Right cardiac atrium (tissue), 5 donors: ENCODE data around the gene NPLOC4. TPM values are rescaled to one million over a fixed set of nuclear protein-coding genes. Genes with fewer than 3 reads are reported as not detected.

Experiments used
- ATAC-seq, 2 donors: fragments of 200-7000 bp; cut with Tn5 transposase; one replicate each; pipeline versions ENCODE4 v1.8.0 to v1.9.1; 2020; ENCODE audit warnings: moderate library complexity in 2 of 2, mild to moderate bottlenecking in 1 of 2
- DNase-seq, 3 donors: peaks; one replicate each; pipeline ENCODE4 v3.0.0-alpha.2; 2020
- H3K27ac ChIP-seq: one replicate; pipeline ENCODE4 v1.5.1; 2013; ENCODE audit warnings: mild to moderate bottlenecking, low read length, control low read depth, moderate library complexity
- H3K27me3 ChIP-seq: one replicate; pipeline ENCODE4 v1.6.1; 2013; ENCODE audit not compliant: control insufficient read depth, insufficient read depth
- H3K4me1 ChIP-seq: one replicate; pipeline ENCODE4 v1.6.1; 2013; ENCODE audit warnings: low read length; ENCODE audit not compliant: control insufficient read depth, insufficient read depth
- H3K4me3 ChIP-seq: one replicate; pipeline ENCODE4 v1.5.1; 2013; ENCODE audit warnings: low read length, control low read depth
- H3K9me3 ChIP-seq: one replicate; pipeline ENCODE4 v1.6.1; 2013; ENCODE audit warnings: low read length; ENCODE audit not compliant: control insufficient read depth
- WGBS: extraction: QIAGEN DNeasy Blood & Tissue Kit; methylation state at CpG from one replicate; pipeline ENCODE4 v1.1.7; 2013; 5-methylcytosine and 5-hydroxymethylcytosine counted together
- intact Hi-C, 4 donors: fragments of 100-400 bp; cut with DNase I; formaldehyde crosslinking; loops; one replicate each; pipeline versions ENCODE4 v1.11.0 to v1.14.0; 2022 to 2023
- polyA plus RNA-seq: library from polyadenylated mRNA; stranded (reverse); fragments of 200-250 nt; gene quantifications from one replicate; pipeline ENCODE4 v1.2.3, GENCODE V29; 2013
- total RNA-seq, 4 donors: library from RNA; stranded (reverse); fragmentation: NEBNext Ultra II Directional; extraction: Animal tissue kit (Norgen Biotek cat#: 25700); gene quantifications; one replicate each; pipeline ENCODE4 v1.2.1, GENCODE V29; 2021
- donor health status: healthy with polysubstance abuse.
- donor health status: DM: no; HTN: yes; CAD: no.
- donor health status: DM: no; HTN: no; CAD: no.
- donor health status: DM: no; HTN: yes; CAD: no; lungs with severe emphysema.
- donor health status: DM: yes; HTN: yes; CAD: no.

Gene NPLOC4
- total and polyA plus RNA-seq, 5 donors: 36.8 to 106 (median 85.1) TPM

DNA sequence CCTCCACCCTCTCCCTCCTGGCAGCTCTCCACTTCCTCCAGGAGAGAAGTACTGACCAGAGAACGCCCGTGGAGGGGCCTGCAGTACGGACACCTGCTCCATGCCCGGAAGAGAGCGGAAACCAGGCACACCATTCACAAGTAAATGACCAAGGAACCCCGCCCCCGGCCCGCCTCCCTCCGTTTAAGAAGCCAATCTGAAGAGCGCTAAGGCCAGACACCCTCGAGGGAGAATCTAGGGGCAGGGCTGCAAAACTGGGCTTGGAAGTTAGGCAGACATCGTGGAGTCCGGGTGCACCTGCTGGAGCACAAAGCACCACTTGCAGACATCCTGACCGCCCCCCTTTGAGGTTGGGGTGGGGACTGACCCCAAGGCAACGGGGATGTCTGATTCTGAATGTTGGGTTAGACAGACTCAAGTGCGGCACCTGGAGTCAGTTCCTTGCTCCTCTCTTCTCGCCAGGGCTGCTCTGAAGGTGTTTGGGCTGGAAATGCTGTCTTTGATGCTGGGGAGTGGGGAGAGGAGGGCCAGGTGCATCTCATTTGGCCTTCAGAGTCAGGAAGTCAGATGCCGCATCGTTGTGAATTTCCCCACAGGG is 83.8 kb downstream of the NPLOC4 start:
- DNase-seq: peak; percentile 62 to 89 (median 77)
- Histone ChIP-seq H3K4me3 (peak overlapping the region; percentile 58), H3K4me1 (peaks cover 11% of the 10 kb centered on the region), H3K9me3 (no peaks in the 10 kb centered on the region), H3K27me3 (no peaks in the 10 kb centered on the region), H3K27ac (peak overlapping the region; percentile 69)
- WGBS: 3% methylated on average over 19 of the region's 19 CpGs
- ATAC-seq: peak; percentile 62 to 65
- intact Hi-C loops: loop anchor here in 1 of 4 donors (5.0 kb wide), 1 partner anchor 36 kb away; no protein-coding TSS in a partner anchor

DNA sequence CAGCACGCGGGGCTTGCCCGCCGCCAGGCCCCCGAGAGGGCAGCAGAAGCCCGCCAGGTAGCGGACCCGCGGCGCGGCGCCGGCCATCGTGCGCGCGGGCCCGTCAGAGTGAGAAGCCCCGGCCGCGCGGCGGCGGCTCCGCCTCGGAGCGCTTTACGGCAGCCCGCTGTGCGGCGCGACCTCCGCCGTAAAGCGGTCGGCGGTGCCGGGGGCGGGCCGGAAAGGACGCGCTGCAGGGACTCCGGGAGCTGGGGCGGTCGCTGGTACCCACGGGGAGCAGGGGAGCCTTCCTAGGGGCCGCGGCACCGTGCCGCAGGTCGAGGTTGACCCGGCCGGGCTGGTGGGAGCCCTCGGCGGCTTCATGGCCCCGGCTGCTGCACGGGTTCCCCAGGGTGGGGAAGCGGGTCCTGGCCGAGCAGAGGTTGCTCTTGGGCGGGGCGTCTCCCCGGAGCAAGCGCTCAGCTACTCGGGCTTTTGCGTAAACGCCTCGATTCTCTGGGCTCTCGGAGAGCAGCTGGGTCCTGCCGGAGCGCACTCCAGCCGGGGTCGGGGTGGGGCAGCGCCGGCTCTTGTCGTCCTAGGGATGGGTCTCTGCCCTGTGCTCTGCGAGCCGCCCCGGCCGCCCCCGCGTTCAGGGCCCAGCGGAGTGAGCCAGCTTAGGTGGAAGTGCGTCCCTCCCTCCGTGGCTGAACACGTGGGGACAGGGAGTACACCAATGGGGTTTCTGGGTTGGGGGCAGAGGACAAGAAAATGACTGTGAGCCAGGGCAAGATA is 84.5 kb downstream of the NPLOC4 start, which contains the start of gene FAAP100:
FAAP100 (minus strand) TSS at position 110 of the 774 bp plus-strand sequence; CDS start at position 87, 23 bp downstream.
- Histone ChIP-seq H3K4me3 (peak within 1 kb of the TSS; percentile 58), H3K4me1 (peaks cover 11% of the 10 kb centered on the region), H3K27me3 (no peaks in the 10 kb centered on the region), H3K9me3 (no peaks in the 10 kb centered on the region), H3K27ac (peak within 1 kb of the TSS; percentile 69)
- ATAC-seq (peak; percentile 73 to 75), DNase-seq (peak; percentile 82 to 93 (median 91))
- WGBS: under 1% methylated on average over 85 of the region's 85 CpGs
- intact Hi-C loops: loop anchor here in 1 of 4 donors (5.0 kb wide), 1 partner anchor 35 kb away; no protein-coding TSS in a partner anchor

DNA sequence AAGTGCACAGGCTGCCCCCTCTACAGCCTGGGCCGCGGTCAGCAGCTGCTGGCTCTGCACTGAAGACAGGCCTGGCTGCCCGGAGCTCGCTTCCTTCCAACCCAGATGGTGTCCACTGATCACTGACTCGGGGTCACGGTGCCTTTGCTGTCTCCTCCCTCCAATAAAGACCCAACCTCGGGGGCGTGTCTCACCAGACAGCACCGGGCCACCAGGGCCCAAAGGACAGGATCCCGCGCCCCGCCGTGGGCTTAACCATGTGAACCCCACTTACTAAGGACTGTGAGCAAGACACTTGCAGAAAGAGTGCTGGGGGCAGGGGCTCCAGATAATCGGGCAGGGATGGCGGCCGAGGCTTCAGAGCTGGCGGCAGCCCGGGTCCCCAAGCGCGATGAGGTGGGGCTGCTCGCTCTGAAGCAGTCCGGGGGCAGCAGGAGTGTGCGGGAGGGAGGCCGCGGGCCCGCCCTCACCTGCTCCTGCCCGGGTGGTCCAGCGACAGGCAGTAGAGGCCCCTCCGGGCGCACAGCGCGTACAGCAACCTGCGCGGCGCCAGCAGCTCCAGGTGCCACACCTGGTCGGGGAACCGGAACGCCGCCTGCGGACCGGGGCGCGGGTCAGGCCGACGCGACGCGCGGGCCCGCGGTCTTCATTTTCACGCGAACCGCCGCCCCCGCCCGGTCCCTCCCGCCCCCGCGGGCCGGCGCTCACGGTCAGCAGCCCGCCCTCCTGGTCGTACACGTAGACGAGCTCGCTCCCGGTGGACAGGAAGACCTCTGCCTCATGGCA is 85.3 kb downstream of the NPLOC4 start:
- Histone ChIP-seq H3K4me1 (peaks cover 9% of the 10 kb centered on the region), H3K27me3 (no peaks in the 10 kb centered on the region), H3K9me3 (no peaks in the 10 kb centered on the region), H3K27ac (no peak overlapping the region), H3K4me3 (peak overlapping the region; percentile 58)
- intact Hi-C loops: loop anchor here in 1 of 4 donors (5.0 kb wide), 1 partner anchor 34 kb away; no protein-coding TSS in a partner anchor
- peak in 1 of 2 donors; percentile 4 for ATAC-seq
- WGBS: under 1% methylated on average over 69 of the region's 69 CpGs
- peak in 2 of 3 donors; percentile 61 to 67 for DNase-seq

DNA sequence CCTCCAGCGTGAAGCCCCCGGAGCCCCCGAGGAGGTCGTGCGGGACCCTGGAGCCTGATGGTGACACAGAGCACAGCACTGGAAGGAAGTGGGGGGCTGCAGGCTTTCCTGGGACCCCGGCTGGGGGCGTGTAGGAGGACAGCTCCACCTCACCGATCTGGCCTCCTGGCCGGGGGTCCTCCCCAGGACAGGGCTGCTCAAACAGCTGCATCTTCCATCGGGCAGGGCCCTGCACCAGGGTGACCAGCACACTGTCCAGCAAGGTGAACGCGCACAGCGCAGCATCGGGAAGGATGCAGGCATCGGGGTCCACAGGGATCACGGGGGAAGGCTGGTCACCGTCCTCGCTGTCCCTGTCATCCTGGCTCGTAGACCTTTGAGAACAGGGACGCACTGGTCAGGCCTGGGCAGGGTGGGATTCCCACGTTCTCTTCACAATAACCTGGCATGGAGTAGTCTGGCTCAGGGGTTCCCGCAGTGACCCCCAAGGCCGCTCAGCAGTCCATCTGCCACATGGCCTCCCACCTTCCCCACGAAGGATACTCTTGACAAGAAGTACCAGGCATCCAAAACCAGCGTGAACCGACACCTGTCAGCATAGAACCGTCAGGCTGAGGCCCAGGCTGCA is 86.0 kb downstream of the NPLOC4 start:
- H3K27me3 ChIP-seq: no peaks in the 10 kb centered on the region
- DNase-seq (peak in 2 of 3 donors; percentile 59 to 62), ATAC-seq (no peak)
- H3K4me3 ChIP-seq: no peak overlapping the region
- H3K27ac ChIP-seq: no peak overlapping the region
- WGBS: 77% methylated on average over 27 of the region's 27 CpGs
- peaks cover 7% of the 10 kb centered on the region for H3K4me1 ChIP-seq
- H3K9me3 ChIP-seq: no peaks in the 10 kb centered on the region
- intact Hi-C loops: loop anchor here in 1 of 4 donors (5.0 kb wide), 1 partner anchor 34 kb away; no protein-coding TSS in a partner anchor

DNA sequence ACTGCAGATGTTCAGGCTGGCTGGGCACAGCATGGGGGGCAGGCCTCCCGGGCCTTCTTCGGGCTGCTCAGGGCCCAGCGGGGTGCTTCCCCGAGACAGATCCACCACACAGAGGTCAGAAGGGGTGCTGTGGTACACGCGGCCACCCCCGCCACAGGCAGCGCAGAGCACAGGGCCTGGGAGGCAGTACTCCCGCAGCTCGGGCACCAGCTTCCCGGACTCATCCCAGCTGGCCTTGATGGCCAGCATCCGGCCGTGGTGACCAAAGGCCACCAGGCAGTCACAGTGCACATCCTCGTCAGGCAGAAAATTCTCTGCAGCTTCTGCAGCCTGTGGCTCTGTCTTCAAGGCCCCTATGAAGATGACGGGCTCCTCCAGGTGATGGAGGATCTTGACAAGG is 86.6 kb downstream of the NPLOC4 start:
- no peak overlapping the region for H3K27ac ChIP-seq
- no peaks in the 10 kb centered on the region for H3K9me3 ChIP-seq
- intact Hi-C loops: loop anchor here in 1 of 4 donors (5.0 kb wide), 1 partner anchor 33 kb away; no protein-coding TSS in a partner anchor
- no peak overlapping the region for H3K4me3 ChIP-seq
- DNase-seq: peak in 2 of 3 donors; percentile 38 to 55
- no peaks in the 10 kb centered on the region for H3K27me3 ChIP-seq
- H3K4me1 ChIP-seq: peaks cover 7% of the 10 kb centered on the region
- no peak for ATAC-seq
- 95% methylated on average over 15 of the region's 15 CpGs for WGBS

DNA sequence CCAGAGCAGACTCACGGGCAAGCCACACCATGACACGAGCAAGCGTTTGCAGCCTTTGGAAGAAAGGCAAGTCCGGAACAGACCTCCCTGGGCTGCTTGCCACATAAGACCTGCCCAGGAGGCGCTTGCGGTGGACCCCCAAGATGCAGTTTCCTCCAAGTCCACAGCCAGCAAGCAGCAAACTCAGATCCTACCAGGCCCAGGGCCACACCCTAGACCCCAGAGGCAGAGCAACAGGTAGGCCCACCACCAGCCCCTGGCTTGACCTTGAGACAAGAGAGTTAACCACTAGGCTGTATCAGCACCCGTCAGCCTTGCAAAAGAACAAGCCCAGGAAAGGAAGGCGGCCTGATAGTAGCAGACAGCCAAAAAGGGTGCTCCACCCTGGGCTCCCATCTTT is 87.1 kb downstream of the NPLOC4 start:
- Histone ChIP-seq H3K4me1 (peaks cover 7% of the 10 kb centered on the region), H3K27ac (no peak overlapping the region), H3K9me3 (no peaks in the 10 kb centered on the region), H3K4me3 (no peak overlapping the region), H3K27me3 (no peaks in the 10 kb centered on the region)
- ATAC-seq (no peak), DNase-seq (peak in 2 of 3 donors; percentile 37 to 39)
- intact Hi-C loops: loop anchor here in 1 of 4 donors (5.0 kb wide), 1 partner anchor 33 kb away; no protein-coding TSS in a partner anchor
- 91% methylated on average over 8 of the region's 8 CpGs for WGBS

DNA sequence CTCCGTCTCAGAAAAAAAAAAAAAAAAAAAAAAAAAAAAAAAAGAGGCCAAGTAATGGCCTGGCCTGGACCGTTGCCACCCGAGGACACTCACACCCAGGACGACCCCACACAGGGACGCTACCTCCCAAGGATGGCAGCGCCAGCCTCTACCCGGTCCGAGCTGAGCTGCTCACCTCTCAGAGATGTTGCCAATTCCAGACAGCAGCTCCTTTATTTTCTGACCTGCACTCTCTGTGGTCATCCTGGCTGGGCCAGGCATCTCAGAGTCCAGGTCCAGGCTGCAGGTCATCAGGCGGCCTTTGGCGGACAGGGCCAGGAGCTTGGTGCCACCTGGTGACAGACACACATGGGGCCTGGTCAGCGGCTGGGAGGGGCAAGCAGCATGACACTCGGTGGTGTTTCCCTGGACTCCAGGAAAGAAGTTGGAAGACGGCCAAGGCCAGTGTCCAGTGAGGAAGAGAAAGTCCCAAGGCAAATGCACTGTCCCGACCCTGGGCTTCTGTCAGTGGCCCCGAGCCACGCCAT is 87.8 kb downstream of the NPLOC4 start:
- Histone ChIP-seq H3K4me3 (no peak overlapping the region), H3K27me3 (no peaks in the 10 kb centered on the region), H3K4me1 (peaks cover 7% of the 10 kb centered on the region), H3K27ac (no peak overlapping the region), H3K9me3 (no peaks in the 10 kb centered on the region)
- WGBS: 79% methylated on average over 16 of the region's 16 CpGs
- intact Hi-C loops: no loop called here
- ATAC-seq: no peak
- peak in 2 of 3 donors; percentile 51 to 53 for DNase-seq

DNA sequence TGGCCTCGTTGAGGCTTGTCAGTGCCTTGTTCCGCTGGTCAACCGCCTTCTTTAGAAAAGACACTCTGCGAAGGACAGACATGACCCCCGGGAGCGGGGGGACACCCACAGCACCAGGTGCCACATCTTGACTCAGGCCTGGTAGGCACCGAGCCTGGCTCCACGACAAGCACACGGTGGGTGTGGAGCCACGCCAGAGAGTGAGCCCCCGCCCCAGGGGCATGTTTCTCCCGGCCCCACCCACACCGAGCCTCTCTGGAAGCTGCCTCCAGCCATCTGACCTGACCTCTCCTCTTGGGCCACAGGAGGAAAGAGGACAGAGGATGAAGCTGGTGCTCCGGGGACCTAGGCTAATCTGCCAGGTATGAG is 89.3 kb downstream of the NPLOC4 start:
- Histone ChIP-seq H3K4me3 (no peak overlapping the region), H3K27me3 (no peaks in the 10 kb centered on the region), H3K27ac (no peak overlapping the region), H3K4me1 (peaks cover 2% of the 10 kb centered on the region), H3K9me3 (no peaks in the 10 kb centered on the region)
- intact Hi-C loops: no loop called here
- ATAC-seq: no peak
- WGBS: 88% methylated on average over 14 of the region's 14 CpGs
- peak in 1 of 3 donors; percentile 41 for DNase-seq

DNA sequence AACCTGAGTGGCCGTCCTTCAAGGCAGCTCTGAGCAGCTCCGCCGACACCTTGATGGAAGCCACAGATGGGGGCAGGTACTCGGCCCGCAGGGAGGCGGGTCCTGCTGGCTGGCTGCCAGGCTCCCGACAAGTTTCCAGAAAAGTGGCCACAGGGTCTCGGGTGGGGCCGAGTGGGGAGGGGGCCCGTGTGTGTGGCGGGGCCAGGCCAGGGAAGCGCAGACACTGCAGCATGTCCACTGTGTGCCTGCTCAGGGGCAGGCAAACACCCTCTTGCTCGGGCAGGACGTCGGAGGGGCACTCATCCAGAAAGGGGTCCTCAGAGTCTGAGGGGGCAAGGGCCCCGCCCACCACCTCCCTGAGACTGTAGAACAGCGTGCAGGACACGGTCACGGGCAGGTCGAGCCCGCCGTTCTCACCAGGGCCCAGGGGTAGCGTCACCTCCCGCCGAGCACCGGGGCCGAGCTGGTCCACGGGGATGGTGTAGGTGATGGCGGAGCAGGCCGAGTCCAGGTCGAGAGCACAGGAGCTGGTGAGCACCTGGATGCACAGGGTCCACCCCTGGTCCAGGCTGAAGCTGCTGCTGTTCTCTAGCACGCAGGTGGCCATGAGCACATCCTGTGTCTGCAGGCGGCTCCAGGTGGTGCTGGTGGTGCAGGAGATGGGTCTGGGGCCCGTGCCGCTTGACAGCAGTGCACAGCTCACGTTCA is 89.9 kb downstream of the NPLOC4 start:
- 89% methylated on average over 36 of the region's 36 CpGs for WGBS
- DNase-seq (peak in 1 of 3 donors; percentile 59), ATAC-seq (no peak)
- H3K4me1 ChIP-seq: peaks cover 2% of the 10 kb centered on the region
- H3K9me3 ChIP-seq: no peaks in the 10 kb centered on the region
- no peaks in the 10 kb centered on the region for H3K27me3 ChIP-seq
- no peak overlapping the region for H3K27ac ChIP-seq
- intact Hi-C loops: no loop called here
- no peak overlapping the region for H3K4me3 ChIP-seq
